PC-3 (cell line): Measurements from ENCODE around the gene MPDZ. TPM values are rescaled to one million over a fixed set of nuclear protein-coding genes. Genes with fewer than 3 reads are reported as not detected.

Experiments used
- ATAC-seq: fragments of 200-7000 bp; cut with Tn5 transposase; 2 replicates; pipeline ENCODE4 v1.9.1; 2020; ENCODE audit warnings: mild to moderate bottlenecking, moderate library complexity
- BruUV-seq: library from RNA; stranded (reverse); fragments of 400-500 nt; replicated peaks from 2 replicates; lab custom pipeline; 2021; lab: Mats Ljungman, UMichigan
- CTCF ChIA-PET: fragments of 300-600 bp; sonication (Branson Sonifier 250); formaldehyde crosslinking; loops from one replicate; lab custom pipeline; 2022; ENCODE audit warnings: antibody characterized with exemption; lab: Charles Lee
- POLR2A ChIA-PET: fragments of 300-600 bp; sonication (Branson Sonifier 250); formaldehyde crosslinking; loops from one replicate; lab custom pipeline; 2022; ENCODE audit warnings: antibody characterized with exemption; ENCODE audit not compliant: unreplicated experiment; lab: Charles Lee
- DNase-seq: peaks from one replicate; pipeline ENCODE4 v3.0.0-alpha.2; 2015
- H2AFZ ChIP-seq: fragments of 300-600 bp; sonication (generic); 2 replicates; pipeline ENCODE4 v1.6.0; 2016; ENCODE audit warnings: antibody characterized with exemption, low read length
- H3F3A ChIP-seq: fragments of 300-600 bp; sonication (generic); one replicate; pipeline ENCODE4 v1.6.0; 2017; ENCODE audit warnings: antibody characterized with exemption, low read length, control low read depth, mild to moderate bottlenecking; ENCODE audit not compliant: unreplicated experiment
- H3K27ac ChIP-seq: fragments of 300-600 bp; sonication (generic); 2 replicates; pipeline ENCODE4 v1.5.1; 2016; ENCODE audit warnings: mild to moderate bottlenecking, low read length
- H3K27me3 ChIP-seq: fragments of 300-600 bp; sonication (generic); 2 replicates; pipeline ENCODE4 v1.6.1; 2016; ENCODE audit warnings: low read length, mixed read lengths
- H3K36me3 ChIP-seq: fragments of 300-600 bp; sonication (generic); 2 replicates; pipeline ENCODE4 v1.6.1; 2016; ENCODE audit warnings: low read depth, mixed run types, low read length, mixed read lengths
- H3K4me1 ChIP-seq: fragments of 300-600 bp; sonication (generic); 2 replicates; pipeline ENCODE4 v1.5.1; 2016; ENCODE audit warnings: low read length; ENCODE audit not compliant: insufficient read depth
- H3K4me2 ChIP-seq: fragments of 300-600 bp; sonication (generic); 2 replicates; pipeline ENCODE4 v1.6.0; 2016; ENCODE audit warnings: low read length
- H3K4me3 ChIP-seq: fragments of 300-600 bp; sonication (generic); 2 replicates; pipeline ENCODE4 v1.5.1; 2016; ENCODE audit warnings: mild to moderate bottlenecking, low read length, mixed read lengths
- H3K79me2 ChIP-seq: fragments of 300-600 bp; sonication (generic); 2 replicates; pipeline ENCODE4 v1.6.1; 2017; ENCODE audit warnings: low read length, mixed read lengths
- H3K9ac ChIP-seq: fragments of 300-600 bp; sonication (generic); 2 replicates; pipeline ENCODE4 v1.6.0; 2016; ENCODE audit warnings: mild to moderate bottlenecking, low read length
- H3K9me2 ChIP-seq: fragments of 300-600 bp; sonication (generic); replicated peaks from 2 replicates; pipeline ENCODE4 v1.6.1; 2016; ENCODE audit warnings: mixed run types, low read length, mixed read lengths
- H3K9me3 ChIP-seq: fragments of 300-600 bp; sonication (generic); 2 replicates; pipeline ENCODE4 v1.6.1; 2016; ENCODE audit warnings: low read length, mixed read lengths
- H4K20me1 ChIP-seq: fragments of 300-600 bp; sonication (generic); 2 replicates; pipeline ENCODE4 v1.6.1; 2016; ENCODE audit warnings: low read length, mixed read lengths
- EZH2 ChIP-seq: fragments of 300-600 bp; sonication (generic); IDR thresholded peaks from one replicate; pipeline ENCODE4 v1.6.1; 2017; ENCODE audit warnings: antibody characterized with exemption, mild to moderate bottlenecking, low read length; ENCODE audit not compliant: unreplicated experiment
- EZH2phosphoT487 ChIP-seq: fragments of 300-600 bp; sonication (generic); IDR thresholded peaks from 2 replicates; pipeline ENCODE4 v1.6.1; 2018; ENCODE audit warnings: mild to moderate bottlenecking, antibody characterized with exemption, low read length, borderline replicate concordance
- intact Hi-C: fragments of 100-400 bp; cut with micrococcal nuclease; formaldehyde crosslinking; loops from 2 replicates; pipeline ENCODE4 v1.9.0; 2023
- total RNA-seq: library from RNA; depleted of rRNA; stranded (reverse); fragments of >200 nt; gene quantifications from 2 replicates; pipeline ENCODE4 v1.2.3, GENCODE V29; 2014
- TF ChIP-seq, protein P1 (sequence below): fragments of 300-600 bp; sonication (generic); conservative IDR thresholded peaks from 2 replicates; pipeline ENCODE4 v1.5.1; 2017; ENCODE audit warnings: antibody characterized with exemption, low read depth, mild to moderate bottlenecking, low read length

Gene MPDZ
- total RNA-seq, 1 experiment from 2014 or later: 6.1 TPM

DNA sequence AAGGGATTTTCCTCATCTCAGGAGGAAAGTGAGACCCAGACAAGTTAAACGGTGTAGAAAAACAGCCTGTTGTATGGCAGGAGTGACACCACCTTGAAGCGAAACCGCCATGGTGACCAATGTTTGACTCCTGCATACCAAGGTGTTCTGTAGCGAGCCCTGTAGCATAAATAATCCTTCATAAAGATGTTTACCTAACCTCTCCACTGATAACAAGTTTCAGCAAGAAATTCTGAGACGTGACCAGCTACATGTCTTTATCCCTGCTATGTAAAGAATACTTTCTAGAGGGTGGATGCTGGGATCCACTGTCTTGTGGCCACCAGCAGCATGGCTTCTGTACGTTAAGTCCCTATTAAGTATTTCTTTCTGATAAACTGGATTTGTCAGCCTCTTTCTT lies 148.1 kb downstream of the MPDZ start:
- Histone ChIP-seq H3K4me3 (no peak overlapping the region), H3K79me2 (no peaks in the 10 kb centered on the region), H3K9me3 (no peaks in the 10 kb centered on the region), H3K27ac (no peak overlapping the region), H3K4me2 (no peak overlapping the region), H2AFZ (no peak overlapping the region), H3F3A (no peaks in the 10 kb centered on the region), H3K9me2 (no peaks in the 10 kb centered on the region), H3K9ac (no peak overlapping the region), H4K20me1 (no peaks in the 10 kb centered on the region), H3K36me3 (no peaks in the 10 kb centered on the region), H3K4me1 (no peaks in the 10 kb centered on the region), H3K27me3 (no peaks in the 10 kb centered on the region)
- no TSS peak for BruUV-seq
- ChIA-PET POLR2A (no interaction called here), CTCF (no interaction called here)
- TF ChIP-seq, protein P1, sequence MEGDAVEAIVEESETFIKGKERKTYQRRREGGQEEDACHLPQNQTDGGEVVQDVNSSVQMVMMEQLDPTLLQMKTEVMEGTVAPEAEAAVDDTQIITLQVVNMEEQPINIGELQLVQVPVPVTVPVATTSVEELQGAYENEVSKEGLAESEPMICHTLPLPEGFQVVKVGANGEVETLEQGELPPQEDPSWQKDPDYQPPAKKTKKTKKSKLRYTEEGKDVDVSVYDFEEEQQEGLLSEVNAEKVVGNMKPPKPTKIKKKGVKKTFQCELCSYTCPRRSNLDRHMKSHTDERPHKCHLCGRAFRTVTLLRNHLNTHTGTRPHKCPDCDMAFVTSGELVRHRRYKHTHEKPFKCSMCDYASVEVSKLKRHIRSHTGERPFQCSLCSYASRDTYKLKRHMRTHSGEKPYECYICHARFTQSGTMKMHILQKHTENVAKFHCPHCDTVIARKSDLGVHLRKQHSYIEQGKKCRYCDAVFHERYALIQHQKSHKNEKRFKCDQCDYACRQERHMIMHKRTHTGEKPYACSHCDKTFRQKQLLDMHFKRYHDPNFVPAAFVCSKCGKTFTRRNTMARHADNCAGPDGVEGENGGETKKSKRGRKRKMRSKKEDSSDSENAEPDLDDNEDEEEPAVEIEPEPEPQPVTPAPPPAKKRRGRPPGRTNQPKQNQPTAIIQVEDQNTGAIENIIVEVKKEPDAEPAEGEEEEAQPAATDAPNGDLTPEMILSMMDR: no peak
- no peak for TF ChIP-seq EZH2phosphoT487
- DNase-seq (no peak), ATAC-seq (no peak)
- intact Hi-C loops: loop anchor here (10.0 kb wide), 1 partner anchor 53 kb away; no protein-coding TSS in a partner anchor

DNA sequence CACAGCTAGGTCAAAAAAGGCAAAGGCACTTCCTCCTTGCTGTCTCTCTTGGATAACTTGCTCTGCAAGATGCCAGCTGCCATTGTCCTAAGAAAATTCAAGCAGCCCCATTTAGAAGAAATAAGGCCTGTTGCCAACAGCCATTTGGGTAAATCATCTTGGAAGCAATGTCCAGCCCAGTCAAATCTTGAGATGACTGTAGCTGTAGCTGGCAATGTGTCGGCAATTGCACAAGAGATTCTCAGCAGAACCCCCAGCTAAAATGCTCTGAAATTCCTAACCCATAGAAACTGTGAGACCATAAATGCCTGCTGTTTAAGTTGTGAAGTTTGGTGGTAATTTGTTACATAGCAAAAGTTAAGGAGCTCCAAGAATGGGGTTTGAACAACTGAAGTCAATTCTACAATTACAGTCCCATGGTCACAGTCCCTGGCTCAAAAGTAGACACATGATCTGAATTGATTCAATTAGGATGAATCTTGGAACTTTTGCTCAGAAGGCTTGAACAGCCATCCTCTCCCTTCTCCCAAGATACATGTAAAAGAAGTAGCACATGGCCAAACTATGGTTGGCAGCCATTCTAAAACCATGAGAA lies 151.1 kb downstream of the MPDZ start:
- no TSS peak for BruUV-seq
- H3K4me2 ChIP-seq: no peak overlapping the region
- no peak for ATAC-seq
- H3K4me1 ChIP-seq: no peaks in the 10 kb centered on the region
- H4K20me1 ChIP-seq: no peaks in the 10 kb centered on the region
- no peaks in the 10 kb centered on the region for H3K36me3 ChIP-seq
- H3K27ac ChIP-seq: no peak overlapping the region
- DNase-seq: no peak
- ChIA-PET CTCF (no interaction called here), POLR2A (no interaction called here)
- H3K9me2 ChIP-seq: no peaks in the 10 kb centered on the region
- H3K27me3 ChIP-seq: no peaks in the 10 kb centered on the region
- H3K9me3 ChIP-seq: no peaks in the 10 kb centered on the region
- TF ChIP-seq, protein P1: no peak
- TF ChIP-seq EZH2phosphoT487 (no peak), EZH2 (no peak)
- intact Hi-C loops: no loop called here
- no peaks in the 10 kb centered on the region for H3F3A ChIP-seq
- H3K79me2 ChIP-seq: no peaks in the 10 kb centered on the region
- no peak overlapping the region for H2AFZ ChIP-seq
- H3K9ac ChIP-seq: no peak overlapping the region
- no peak overlapping the region for H3K4me3 ChIP-seq

DNA sequence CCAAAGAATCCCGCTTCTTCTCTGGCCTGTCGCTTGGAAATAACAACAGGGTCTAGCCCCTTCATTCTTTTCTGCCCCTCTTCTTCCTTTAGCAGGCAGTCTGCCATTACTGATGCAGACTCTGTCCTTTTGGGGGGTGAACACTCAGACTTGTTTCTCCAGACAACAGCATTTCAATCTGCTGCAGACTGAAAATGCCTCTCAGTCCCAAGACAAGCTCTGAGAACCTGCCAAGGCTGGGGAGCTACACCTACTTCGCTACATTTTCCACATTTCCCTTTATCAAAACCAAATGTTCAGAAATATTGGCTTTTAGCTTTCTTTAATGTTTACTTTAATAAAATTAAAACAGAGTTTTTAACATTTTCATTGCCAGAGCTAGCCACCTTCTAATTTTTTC lies 152.4 kb downstream of the MPDZ start:
- H4K20me1 ChIP-seq: no peaks in the 10 kb centered on the region
- H3K4me3 ChIP-seq: no peak overlapping the region
- H3K27ac ChIP-seq: no peak overlapping the region
- H2AFZ ChIP-seq: no peak overlapping the region
- no peaks in the 10 kb centered on the region for H3K27me3 ChIP-seq
- POLR2A ChIA-PET: no interaction called here
- H3K4me1 ChIP-seq: no peaks in the 10 kb centered on the region
- no peak for ATAC-seq
- no peaks in the 10 kb centered on the region for H3F3A ChIP-seq
- no peak for TF ChIP-seq EZH2phosphoT487
- TF ChIP-seq EZH2: no peak
- TF ChIP-seq, protein P1: no peak
- H3K4me2 ChIP-seq: no peak overlapping the region
- no peaks in the 10 kb centered on the region for H3K79me2 ChIP-seq
- BruUV-seq: no TSS peak
- no peak overlapping the region for H3K9ac ChIP-seq
- H3K9me3 ChIP-seq: no peaks in the 10 kb centered on the region
- intact Hi-C loops: no loop called here
- no peaks in the 10 kb centered on the region for H3K36me3 ChIP-seq
- CTCF ChIA-PET: no interaction called here
- DNase-seq: no peak
- H3K9me2 ChIP-seq: no peaks in the 10 kb centered on the region
